ENCODE measurements around the gene RAB29. TPM values are rescaled to one million over a fixed set of nuclear protein-coding genes. Genes with fewer than 3 reads are reported as not detected.

Gene RAB29
- total RNA-seq, 2 experiments from 2014 or later: 29.3 to 29.4 TPM

DNA sequence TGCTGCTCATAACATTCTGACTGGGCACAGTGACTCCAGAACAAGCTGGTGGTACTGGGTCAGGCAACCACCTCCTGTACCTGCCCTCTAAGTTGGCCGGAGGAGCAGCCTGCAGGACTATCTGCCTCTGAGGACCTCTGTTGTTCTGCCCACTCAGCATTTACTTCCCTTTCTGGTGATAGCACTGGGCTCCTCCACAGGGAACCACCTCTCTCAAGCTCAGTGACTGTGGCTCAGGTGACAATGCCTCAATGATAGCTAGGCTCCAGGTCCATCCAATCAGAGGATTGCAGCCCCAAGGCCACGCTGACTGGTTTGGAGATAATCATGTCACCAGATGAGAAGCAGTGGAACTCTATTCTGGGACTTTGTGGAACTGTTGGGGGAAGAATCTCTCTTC lies 21.9 kb upstream of the RAB29 start:
- H3K4me3 Mint-ChIP-seq: no peak overlapping the region
- H3K27ac Mint-ChIP-seq: no peak overlapping the region
- H3K4me1 Mint-ChIP-seq: no peaks in the 10 kb centered on the region
- no peaks in the 10 kb centered on the region for H3K27me3 Mint-ChIP-seq
- DNase-seq (no peak), ATAC-seq (no peak)
- no peaks in the 10 kb centered on the region for H3K9me3 Mint-ChIP-seq (ENCODE audit: low read depth)
- intact Hi-C loops (cut with DNase I, micrococcal nuclease): no loop called here
- CTCF ChIA-PET: no interaction called here
- peaks cover 20% of the 10 kb centered on the region for H3K36me3 Mint-ChIP-seq (ENCODE audit: low read depth)
- POLR2A ChIA-PET: no interaction called here

DNA sequence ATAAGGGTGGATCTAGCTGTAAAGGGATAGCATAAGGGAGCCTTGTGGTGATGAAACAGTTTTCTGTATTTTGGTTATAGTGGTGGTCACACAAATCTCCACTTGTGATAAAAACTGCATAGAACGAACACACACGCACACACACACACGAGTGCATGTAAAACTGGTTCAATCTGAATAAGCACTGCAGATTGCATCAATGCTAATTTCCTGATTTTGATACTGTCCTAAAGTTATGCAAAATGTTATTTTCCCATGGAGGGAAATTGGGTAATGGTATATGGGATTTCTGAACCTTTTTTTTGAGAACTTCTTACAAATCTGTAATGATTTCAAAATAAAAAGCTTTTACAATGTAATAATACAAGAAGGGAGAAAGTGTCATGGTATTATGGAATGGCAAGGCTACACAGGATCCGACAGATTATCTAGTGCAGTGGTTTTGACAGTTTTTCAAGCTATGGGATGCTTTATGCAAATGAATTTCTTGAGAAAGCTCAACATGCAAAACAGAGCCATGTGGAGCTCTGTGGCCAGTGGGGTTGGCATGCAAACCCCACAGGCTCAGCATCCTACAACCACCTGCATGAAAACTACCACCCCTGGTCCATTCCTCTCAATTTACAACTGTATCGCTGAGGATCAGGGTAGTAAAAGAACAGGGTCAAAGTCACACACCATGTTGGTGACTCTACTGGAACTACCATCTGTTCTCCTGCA lies 18.9 kb upstream of the RAB29 start:
- Mint-ChIP-seq H3K27ac (no peak overlapping the region), H3K9me3 (ENCODE audit: low read depth) (no peaks in the 10 kb centered on the region), H3K36me3 (ENCODE audit: low read depth) (peaks cover 26% of the 10 kb centered on the region), H3K4me3 (no peak overlapping the region), H3K4me1 (no peaks in the 10 kb centered on the region), H3K27me3 (no peaks in the 10 kb centered on the region)
- CTCF ChIA-PET: interaction anchor here (0.6 to 7.0 kb wide), 6 partner anchors 9 to 183 kb away, joined by 3 to 87 read pairs (median 6); no protein-coding TSS in a partner anchor
- intact Hi-C loops (cut with DNase I, micrococcal nuclease): loop anchor here (5.0 kb wide), 3 partner anchors 137 to 313 kb away; no protein-coding TSS in a partner anchor
- POLR2A ChIA-PET: interaction anchor here (0.8 kb wide), 1 partner anchor 45 kb away, joined by 3 read pairs; no protein-coding TSS in a partner anchor
- DNase-seq: no peak
- no peak for ATAC-seq

DNA sequence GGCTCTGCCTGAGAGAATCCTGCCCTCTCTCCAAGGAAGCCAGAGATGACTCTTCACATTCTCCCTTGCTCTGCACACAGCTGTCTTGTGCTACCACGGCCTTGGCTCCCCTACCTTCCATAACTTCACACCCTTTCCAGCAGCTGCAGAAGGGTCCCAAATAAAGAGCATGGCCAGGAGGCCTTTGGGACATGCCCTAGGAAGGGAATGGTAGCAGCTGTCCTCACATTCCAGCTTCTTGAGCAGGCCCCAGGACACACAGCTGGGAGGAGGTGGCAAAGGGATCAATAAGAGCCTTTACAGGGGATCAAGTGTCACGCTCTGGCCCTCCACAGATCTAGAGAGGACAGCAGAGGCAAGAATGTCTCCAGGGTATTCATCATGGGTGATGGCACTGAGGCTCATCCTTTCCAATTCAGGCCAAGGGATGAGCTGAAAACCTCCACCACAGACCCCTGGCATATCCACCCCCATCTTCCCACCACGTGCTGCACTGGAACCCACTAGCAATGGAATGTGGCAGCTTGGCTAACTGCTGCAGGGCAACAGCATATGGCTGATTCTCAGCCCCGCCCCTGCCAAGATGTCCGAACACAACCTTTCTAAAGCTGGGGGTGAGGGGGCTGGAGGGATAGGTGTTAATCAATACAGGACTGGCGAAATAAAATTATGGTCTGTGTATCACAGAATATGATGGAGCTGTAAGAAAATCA lies 17.8 kb upstream of the RAB29 start:
- H3K4me3 Mint-ChIP-seq: no peak overlapping the region
- ATAC-seq: no peak
- ChIA-PET POLR2A (no interaction called here), CTCF (interaction anchor here (0.8 to 7.0 kb wide), 11 partner anchors 9 to 184 kb away, joined by 3 to 87 read pairs (median 4); partner anchors contain the start of gene PM20D1)
- intact Hi-C loops (cut with DNase I, micrococcal nuclease): loop anchor here (5.0 kb wide), 3 partner anchors 136 to 314 kb away; no protein-coding TSS in a partner anchor
- no peaks in the 10 kb centered on the region for H3K4me1 Mint-ChIP-seq
- no peaks in the 10 kb centered on the region for H3K9me3 Mint-ChIP-seq (ENCODE audit: low read depth)
- H3K36me3 Mint-ChIP-seq (ENCODE audit: low read depth): peaks cover 26% of the 10 kb centered on the region
- no peak for DNase-seq
- no peaks in the 10 kb centered on the region for H3K27me3 Mint-ChIP-seq
- no peak overlapping the region for H3K27ac Mint-ChIP-seq

DNA sequence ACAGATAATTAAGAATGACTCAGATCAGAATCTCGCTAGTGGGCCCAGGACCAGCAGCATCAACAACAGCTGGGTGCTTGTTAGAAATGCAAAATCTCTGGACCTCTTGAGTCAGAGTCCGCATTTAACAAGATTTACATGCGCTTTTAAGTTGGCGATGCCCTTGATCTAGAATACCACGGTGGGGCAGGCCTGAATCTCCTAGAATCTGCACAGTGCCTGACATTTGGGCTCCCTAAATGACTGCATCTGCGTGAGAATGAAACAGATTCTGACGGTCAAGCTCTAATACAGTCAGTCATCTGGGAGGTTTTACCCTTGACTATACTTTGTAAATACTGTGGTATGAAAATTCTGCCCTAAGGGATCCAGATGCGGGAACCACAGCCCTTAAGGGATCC lies 17.2 kb upstream of the RAB29 start:
- CTCF ChIA-PET: interaction anchor here (0.7 to 7.0 kb wide), 17 partner anchors 9 to 190 kb away, joined by 3 to 87 read pairs (median 4); partner anchors contain the start of gene PM20D1
- H3K9me3 Mint-ChIP-seq (ENCODE audit: low read depth): no peaks in the 10 kb centered on the region
- H3K27me3 Mint-ChIP-seq: no peaks in the 10 kb centered on the region
- ATAC-seq (no peak), DNase-seq (no peak)
- H3K4me1 Mint-ChIP-seq: no peaks in the 10 kb centered on the region
- peaks cover 25% of the 10 kb centered on the region for H3K36me3 Mint-ChIP-seq (ENCODE audit: low read depth)
- POLR2A ChIA-PET: no interaction called here
- no peak overlapping the region for H3K27ac Mint-ChIP-seq
- intact Hi-C loops (cut with DNase I, micrococcal nuclease): loop anchor here (5.0 kb wide), 3 partner anchors 135 to 315 kb away; no protein-coding TSS in a partner anchor
- no peak overlapping the region for H3K4me3 Mint-ChIP-seq

DNA sequence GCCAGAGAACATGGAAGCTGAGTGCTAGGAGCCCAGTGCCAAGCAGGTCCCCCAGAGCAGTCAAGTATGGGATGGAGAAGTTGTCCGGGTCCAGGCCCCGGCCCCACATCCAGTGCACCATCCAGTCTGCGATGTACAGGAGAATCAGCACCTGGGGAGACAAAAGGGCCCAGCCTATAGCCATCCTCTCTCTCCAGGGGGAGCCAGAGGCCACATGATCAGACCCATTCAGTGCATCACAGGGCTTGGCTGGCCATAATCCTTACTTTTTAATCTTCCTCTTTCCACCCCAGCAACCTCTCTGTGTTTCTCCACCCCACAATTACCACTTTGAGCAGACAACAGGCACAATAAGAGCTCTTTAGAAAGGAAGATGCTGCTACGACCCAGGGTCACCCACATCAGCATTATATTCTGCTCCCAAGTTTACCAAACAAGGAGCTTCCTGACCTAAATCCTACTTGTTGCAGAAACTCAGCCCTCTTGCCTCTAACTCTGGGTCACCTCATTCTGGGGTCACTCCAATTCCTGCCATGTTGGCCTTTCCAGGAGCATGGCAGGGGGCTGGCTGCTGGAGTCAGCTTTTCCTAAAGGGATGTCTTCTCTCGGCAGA lies 16.4 kb upstream of the RAB29 start:
- Mint-ChIP-seq H3K9me3 (ENCODE audit: low read depth) (no peaks in the 10 kb centered on the region), H3K4me1 (no peaks in the 10 kb centered on the region), H3K4me3 (no peak overlapping the region), H3K36me3 (ENCODE audit: low read depth) (peaks cover 19% of the 10 kb centered on the region), H3K27me3 (no peaks in the 10 kb centered on the region), H3K27ac (no peak overlapping the region)
- intact Hi-C loops (cut with DNase I, micrococcal nuclease): loop anchor here (1.0 to 5.0 kb wide), 6 partner anchors 116 to 316 kb away; no protein-coding TSS in a partner anchor
- ChIA-PET CTCF (interaction anchor here (0.6 to 7.0 kb wide), 23 partner anchors 10 to 239 kb away, joined by 3 to 87 read pairs (median 4); partner anchors contain the start of genes PM20D1 and RAB29), POLR2A (no interaction called here)
- ATAC-seq: peak; percentile 99
- peak; percentile 75 for DNase-seq

DNA sequence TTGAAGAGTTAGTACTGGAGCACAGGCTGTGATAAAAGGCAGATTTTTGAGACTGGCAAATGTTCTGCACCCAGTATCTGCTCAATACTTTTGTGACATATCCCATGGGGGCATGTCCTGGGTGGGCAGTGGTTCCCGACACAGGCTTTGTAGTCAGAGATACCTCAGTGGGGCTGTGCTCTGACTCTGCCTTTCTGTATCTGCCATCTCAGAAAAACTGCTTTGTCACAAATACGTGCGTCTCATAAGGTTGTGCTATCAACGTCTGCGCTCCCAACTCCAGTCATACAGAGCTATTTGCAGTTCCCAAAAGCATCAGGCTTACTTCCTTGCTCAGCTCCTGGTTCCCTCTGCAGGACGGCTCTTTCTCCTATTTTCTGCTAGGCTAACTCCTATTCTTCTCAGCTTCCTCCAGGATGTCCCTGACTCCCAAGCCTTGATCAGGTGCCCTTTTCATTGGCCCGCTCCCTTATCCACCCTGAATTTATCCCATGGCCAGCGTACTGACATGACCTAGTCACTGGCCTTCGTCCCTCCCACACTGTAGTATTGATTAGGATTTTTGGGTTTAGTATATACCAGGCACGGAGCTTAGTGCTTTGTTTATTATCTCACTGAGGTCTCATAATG lies 12.1 kb upstream of the RAB29 start:
- no peak overlapping the region for H3K27ac Mint-ChIP-seq
- no peaks in the 10 kb centered on the region for H3K9me3 Mint-ChIP-seq (ENCODE audit: low read depth)
- H3K4me3 Mint-ChIP-seq: no peak overlapping the region
- ChIA-PET CTCF (interaction anchor here (0.7 to 2.7 kb wide), 4 partner anchors 24 to 319 kb away, joined by 3 to 15 read pairs (median 4); no protein-coding TSS in a partner anchor), POLR2A (no interaction called here)
- ATAC-seq (no peak), DNase-seq (no peak)
- H3K4me1 Mint-ChIP-seq: peaks cover 5% of the 10 kb centered on the region
- no peaks in the 10 kb centered on the region for H3K27me3 Mint-ChIP-seq
- intact Hi-C loops (cut with DNase I, micrococcal nuclease): no loop called here
- H3K36me3 Mint-ChIP-seq (ENCODE audit: low read depth): peaks cover 14% of the 10 kb centered on the region

DNA sequence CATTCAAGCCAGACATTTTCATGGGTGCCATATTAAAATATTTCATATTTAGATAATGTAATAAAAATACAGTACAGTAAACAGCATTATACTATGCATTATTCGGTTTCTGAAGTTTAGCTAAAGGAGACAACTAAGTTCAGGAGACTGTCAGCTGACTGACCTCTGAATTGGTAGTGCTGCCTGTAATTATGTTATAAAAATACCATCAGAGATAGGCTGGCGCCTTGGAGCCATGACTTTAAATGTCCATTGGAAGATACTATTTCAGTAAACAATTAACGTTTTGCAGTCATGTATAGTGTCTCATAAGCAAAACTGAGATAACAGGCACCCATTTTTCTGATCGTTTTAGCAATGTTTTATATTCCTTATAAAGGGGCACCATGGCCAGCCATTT lies 11.3 kb upstream of the RAB29 start:
- Mint-ChIP-seq H3K4me1 (peaks cover 5% of the 10 kb centered on the region), H3K27me3 (no peaks in the 10 kb centered on the region), H3K9me3 (ENCODE audit: low read depth) (no peaks in the 10 kb centered on the region), H3K36me3 (ENCODE audit: low read depth) (peaks cover 10% of the 10 kb centered on the region), H3K27ac (no peak overlapping the region), H3K4me3 (no peak overlapping the region)
- no peak for ATAC-seq
- intact Hi-C loops (cut with DNase I, micrococcal nuclease): no loop called here
- ChIA-PET CTCF (interaction anchor here (1.2 to 2.7 kb wide), 2 partner anchors 127 to 190 kb away, joined by 4 to 15 read pairs; no protein-coding TSS in a partner anchor), POLR2A (interaction anchor here (0.7 kb wide), 1 partner anchor 30 kb away, joined by 5 read pairs; no protein-coding TSS in a partner anchor)
- no peak for DNase-seq

DNA sequence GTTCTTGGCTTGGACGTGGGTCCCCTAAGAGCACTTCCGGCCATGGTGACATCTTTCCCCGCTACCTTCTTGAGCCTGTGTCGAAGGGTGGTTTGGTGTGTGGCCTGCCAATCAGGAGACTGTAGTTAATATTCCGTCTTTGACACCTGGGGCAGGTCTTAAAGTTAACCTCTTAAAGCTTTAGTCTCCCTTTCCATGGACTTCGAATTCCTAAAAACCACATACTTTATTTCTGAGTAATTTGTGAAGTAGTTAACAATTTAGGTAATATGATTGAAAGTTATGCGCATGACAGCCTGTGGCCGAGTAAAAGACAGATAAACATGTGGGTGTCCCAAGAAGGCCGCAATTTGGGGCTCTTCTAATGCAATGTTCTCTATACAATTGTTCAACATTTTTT lies 10.2 kb upstream of the RAB29 start:
- H3K27me3 Mint-ChIP-seq: no peaks in the 10 kb centered on the region
- DNase-seq (no peak), ATAC-seq (no peak)
- CTCF ChIA-PET: interaction anchor here (0.6 to 1.2 kb wide), 3 partner anchors 9 to 73 kb away, joined by 3 read pairs; no protein-coding TSS in a partner anchor
- H3K27ac Mint-ChIP-seq: no peak overlapping the region
- peaks cover 5% of the 10 kb centered on the region for H3K4me1 Mint-ChIP-seq
- H3K36me3 Mint-ChIP-seq (ENCODE audit: low read depth): no peaks in the 10 kb centered on the region
- intact Hi-C loops (cut with DNase I, micrococcal nuclease): no loop called here
- H3K9me3 Mint-ChIP-seq (ENCODE audit: low read depth): no peaks in the 10 kb centered on the region
- POLR2A ChIA-PET: no interaction called here
- H3K4me3 Mint-ChIP-seq: no peak overlapping the region

DNA sequence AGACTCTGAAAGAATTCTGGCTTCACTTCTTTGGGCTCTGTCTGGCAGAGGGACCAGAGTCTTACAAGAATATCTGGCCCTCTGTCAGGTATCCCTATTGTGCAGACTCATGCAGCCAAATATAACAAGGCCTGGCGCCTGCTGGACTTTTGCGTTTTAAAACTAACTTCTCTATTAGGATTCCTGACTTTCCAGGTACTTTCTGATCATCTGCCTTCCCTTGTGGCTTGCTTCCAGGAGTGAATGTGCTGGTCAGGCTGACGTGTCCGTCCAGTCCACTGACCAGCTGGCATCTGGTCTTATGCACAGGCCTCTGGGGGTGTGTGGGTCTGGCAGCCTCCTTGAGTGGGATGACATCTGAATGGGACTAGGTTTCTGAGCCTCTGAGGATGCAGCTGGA lies 8.6 kb upstream of the RAB29 start:
- intact Hi-C loops (cut with DNase I, micrococcal nuclease): no loop called here
- POLR2A ChIA-PET: no interaction called here

DNA sequence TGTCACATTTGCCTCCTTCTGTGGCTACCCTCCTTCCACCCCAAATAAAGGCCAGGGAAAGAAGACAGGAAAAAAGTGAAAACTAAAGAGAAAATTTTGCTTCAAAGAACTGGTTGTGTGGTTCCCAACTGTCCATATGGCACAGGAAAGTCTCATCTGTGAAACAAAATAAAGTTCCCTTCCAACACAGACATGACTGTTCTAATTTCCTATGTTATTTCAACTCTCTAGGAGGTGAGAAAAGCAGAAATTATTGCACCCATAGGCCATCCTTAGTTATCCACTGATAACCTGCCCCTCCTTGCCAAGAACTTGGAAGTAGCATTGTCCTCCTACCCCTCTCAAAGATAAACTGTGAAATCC lies 8.1 kb upstream of the RAB29 start:
- intact Hi-C loops (cut with DNase I, micrococcal nuclease): no loop called here
- Mint-ChIP-seq H3K4me3 (no peak overlapping the region), H3K27me3 (no peaks in the 10 kb centered on the region), H3K4me1 (peaks cover 5% of the 10 kb centered on the region), H3K9me3 (ENCODE audit: low read depth) (no peaks in the 10 kb centered on the region), H3K27ac (no peak overlapping the region), H3K36me3 (ENCODE audit: low read depth) (no peaks in the 10 kb centered on the region)
- ATAC-seq: no peak
- CTCF ChIA-PET: interaction anchor here (1.0 to 1.7 kb wide), 4 partner anchors 31 to 194 kb away, joined by 3 to 6 read pairs (median 5); no protein-coding TSS in a partner anchor
- POLR2A ChIA-PET: no interaction called here
- DNase-seq: no peak

More for the DNA sequence above, 8.6 kb upstream of the RAB29 start:
- CTCF ChIA-PET: no interaction called here
- ATAC-seq (no peak), DNase-seq (no peak)
- H3K27ac Mint-ChIP-seq: no peak overlapping the region
- no peak overlapping the region for H3K4me3 Mint-ChIP-seq
- peaks cover 5% of the 10 kb centered on the region for H3K4me1 Mint-ChIP-seq
- no peaks in the 10 kb centered on the region for H3K9me3 Mint-ChIP-seq (ENCODE audit: low read depth)
- H3K27me3 Mint-ChIP-seq: no peaks in the 10 kb centered on the region
- no peaks in the 10 kb centered on the region for H3K36me3 Mint-ChIP-seq (ENCODE audit: low read depth)

Data from activated CD4-positive, alpha-beta T cell treated with anti-CD3 and anti-CD28 coated beads for 36 hours (primary cell).